ENCODE measurements around the gene ADRA2A.

The ADRA2A gene

DNA sequence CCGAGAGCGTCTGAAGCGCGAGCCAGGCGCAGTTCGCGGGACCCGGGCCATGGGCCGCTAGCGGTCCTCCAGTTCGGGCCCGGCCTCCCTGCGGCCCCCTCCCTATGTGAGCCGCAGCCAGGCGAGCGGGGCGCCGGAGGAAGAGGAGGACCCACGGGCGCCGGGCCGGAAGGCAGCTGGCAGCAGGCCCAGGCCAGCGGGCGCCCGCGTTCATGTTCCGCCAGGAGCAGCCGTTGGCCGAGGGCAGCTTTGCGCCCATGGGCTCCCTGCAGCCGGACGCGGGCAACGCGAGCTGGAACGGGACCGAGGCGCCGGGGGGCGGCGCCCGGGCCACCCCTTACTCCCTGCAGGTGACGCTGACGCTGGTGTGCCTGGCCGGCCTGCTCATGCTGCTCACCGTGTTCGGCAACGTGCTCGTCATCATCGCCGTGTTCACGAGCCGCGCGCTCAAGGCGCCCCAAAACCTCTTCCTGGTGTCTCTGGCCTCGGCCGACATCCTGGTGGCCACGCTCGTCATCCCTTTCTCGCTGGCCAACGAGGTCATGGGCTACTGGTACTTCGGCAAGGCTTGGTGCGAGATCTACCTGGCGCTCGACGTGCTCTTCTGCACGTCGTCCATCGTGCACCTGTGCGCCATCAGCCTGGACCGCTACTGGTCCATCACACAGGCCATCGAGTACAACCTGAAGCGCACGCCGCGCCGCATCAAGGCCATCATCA, 1.1 kb downstream of the ADRA2A start:
- Mint-ChIP-seq H3K36me3 (ENCODE audit: insufficient read depth) (peaks cover 7% of the 10 kb centered on the region), H3K4me1 (ENCODE audit: low read depth in 2 of 2) (peaks cover 6 to 12% of the 10 kb centered on the region in 2 donors), H3K27ac (no peak overlapping the region), H3K27me3 (peaks cover 45 to 86% of the 10 kb centered on the region in 2 donors), H3K4me3 (peak overlapping the region; percentile 73 to 74), H3K9me3 (no peaks in the 10 kb centered on the region)
- DNase-seq (no peak), ATAC-seq (replicated peaks) (peak; percentile 15)

DNA sequence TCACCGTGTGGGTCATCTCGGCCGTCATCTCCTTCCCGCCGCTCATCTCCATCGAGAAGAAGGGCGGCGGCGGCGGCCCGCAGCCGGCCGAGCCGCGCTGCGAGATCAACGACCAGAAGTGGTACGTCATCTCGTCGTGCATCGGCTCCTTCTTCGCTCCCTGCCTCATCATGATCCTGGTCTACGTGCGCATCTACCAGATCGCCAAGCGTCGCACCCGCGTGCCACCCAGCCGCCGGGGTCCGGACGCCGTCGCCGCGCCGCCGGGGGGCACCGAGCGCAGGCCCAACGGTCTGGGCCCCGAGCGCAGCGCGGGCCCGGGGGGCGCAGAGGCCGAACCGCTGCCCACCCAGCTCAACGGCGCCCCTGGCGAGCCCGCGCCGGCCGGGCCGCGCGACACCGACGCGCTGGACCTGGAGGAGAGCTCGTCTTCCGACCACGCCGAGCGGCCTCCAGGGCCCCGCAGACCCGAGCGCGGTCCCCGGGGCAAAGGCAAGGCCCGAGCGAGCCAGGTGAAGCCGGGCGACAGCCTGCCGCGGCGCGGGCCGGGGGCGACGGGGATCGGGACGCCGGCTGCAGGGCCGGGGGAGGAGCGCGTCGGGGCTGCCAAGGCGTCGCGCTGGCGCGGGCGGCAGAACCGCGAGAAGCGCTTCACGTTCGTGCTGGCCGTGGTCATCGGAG, 1.8 kb downstream of the ADRA2A start:
- H3K27me3 Mint-ChIP-seq: peaks cover 38 to 85% of the 10 kb centered on the region in 2 donors
- peaks cover 6 to 12% of the 10 kb centered on the region in 2 donors for H3K4me1 Mint-ChIP-seq (ENCODE audit: low read depth in 2 of 2)
- H3K4me3 Mint-ChIP-seq: peak overlapping the region; percentile 49 to 64
- no peak overlapping the region for H3K27ac Mint-ChIP-seq
- peaks cover 7% of the 10 kb centered on the region for H3K36me3 Mint-ChIP-seq (ENCODE audit: insufficient read depth)
- H3K9me3 Mint-ChIP-seq: no peaks in the 10 kb centered on the region
- DNase-seq: no peak
- no peak for ATAC-seq (replicated peaks)

DNA sequence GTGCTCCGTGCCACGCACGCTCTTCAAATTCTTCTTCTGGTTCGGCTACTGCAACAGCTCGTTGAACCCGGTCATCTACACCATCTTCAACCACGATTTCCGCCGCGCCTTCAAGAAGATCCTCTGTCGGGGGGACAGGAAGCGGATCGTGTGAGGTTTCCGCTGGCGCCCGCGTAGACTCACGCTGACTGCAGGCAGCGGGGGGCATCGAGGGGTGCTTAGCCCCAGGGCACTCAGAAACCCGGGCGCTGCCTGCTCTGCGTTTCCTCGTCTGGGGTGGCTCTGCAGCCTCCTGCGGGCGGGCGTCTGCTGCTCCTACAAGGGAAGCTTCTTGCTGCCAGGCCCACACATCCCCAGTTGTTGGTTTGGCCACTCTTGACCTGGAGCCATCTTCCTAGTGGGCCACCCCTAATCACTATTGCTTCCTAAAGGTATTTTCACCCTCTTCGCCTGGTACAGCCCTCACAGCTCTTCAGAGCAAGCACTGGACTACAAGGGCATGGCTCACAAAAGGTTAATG, 2.5 kb downstream of the ADRA2A start:
- Mint-ChIP-seq H3K27ac (no peak overlapping the region), H3K27me3 (peaks cover 32 to 79% of the 10 kb centered on the region in 2 donors), H3K4me3 (peak overlapping the region; percentile 49 to 64), H3K36me3 (ENCODE audit: insufficient read depth) (peaks cover 7% of the 10 kb centered on the region), H3K9me3 (no peaks in the 10 kb centered on the region), H3K4me1 (ENCODE audit: low read depth in 2 of 2) (peaks cover 6 to 12% of the 10 kb centered on the region in 2 donors)
- no peak for DNase-seq
- ATAC-seq (replicated peaks): peak; percentile 7

DNA sequence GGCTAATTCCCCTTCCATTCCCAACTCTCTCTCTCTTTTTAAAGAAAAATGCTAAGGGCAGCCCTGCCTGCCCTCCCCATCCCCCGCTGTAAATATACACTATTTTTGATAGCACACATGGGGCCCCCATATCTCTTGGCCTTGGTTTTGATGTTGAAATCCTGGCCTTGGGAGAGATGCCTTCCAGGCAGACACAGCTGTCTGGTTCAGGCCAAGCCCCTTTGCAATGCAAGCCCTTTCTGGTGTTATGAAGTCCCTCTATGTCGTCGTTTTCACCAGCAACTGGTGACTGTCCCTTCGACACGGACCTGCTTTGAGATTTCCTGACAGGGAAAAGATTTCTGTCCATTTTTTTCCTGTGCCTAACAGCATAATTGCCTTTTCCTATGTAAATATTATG, 3.0 kb downstream of the ADRA2A start:
- peak overlapping the region; percentile 49 to 64 for H3K4me3 Mint-ChIP-seq
- H3K36me3 Mint-ChIP-seq (ENCODE audit: insufficient read depth): peaks cover 7% of the 10 kb centered on the region
- H3K27me3 Mint-ChIP-seq: peaks cover 31 to 77% of the 10 kb centered on the region in 2 donors
- DNase-seq: no peak
- H3K9me3 Mint-ChIP-seq: no peaks in the 10 kb centered on the region
- peaks cover 6 to 12% of the 10 kb centered on the region in 2 donors for H3K4me1 Mint-ChIP-seq (ENCODE audit: low read depth in 2 of 2)
- no peak overlapping the region for H3K27ac Mint-ChIP-seq
- no peak for ATAC-seq (replicated peaks)

DNA sequence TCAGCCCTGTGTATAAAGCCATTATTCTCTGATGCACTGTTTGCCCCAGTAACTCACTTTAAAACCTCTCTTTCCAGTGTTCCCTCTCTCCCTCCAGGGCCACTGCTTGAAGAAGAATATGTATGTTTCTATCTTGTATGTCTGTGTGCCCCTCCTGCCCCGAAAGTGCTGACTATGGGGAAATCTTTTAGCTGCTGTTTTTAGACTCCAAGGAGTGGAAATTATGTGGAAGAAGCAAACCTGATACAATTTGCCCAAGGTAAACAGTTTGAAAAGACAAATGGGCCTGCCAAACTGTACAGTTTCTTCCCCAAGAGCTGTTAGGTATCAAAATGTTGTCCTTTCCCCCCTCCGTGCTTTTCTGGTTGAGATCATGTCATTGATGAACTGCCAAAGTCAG, 3.4 kb downstream of the ADRA2A start:
- peaks cover 6 to 12% of the 10 kb centered on the region in 2 donors for H3K4me1 Mint-ChIP-seq (ENCODE audit: low read depth in 2 of 2)
- DNase-seq (no peak), ATAC-seq (replicated peaks) (no peak)
- no peaks in the 10 kb centered on the region for H3K9me3 Mint-ChIP-seq
- H3K27ac Mint-ChIP-seq: no peak overlapping the region
- H3K27me3 Mint-ChIP-seq: peaks cover 31 to 77% of the 10 kb centered on the region in 2 donors
- H3K4me3 Mint-ChIP-seq: peak overlapping the region; percentile 49 to 64
- H3K36me3 Mint-ChIP-seq (ENCODE audit: insufficient read depth): peaks cover 7% of the 10 kb centered on the region

DNA sequence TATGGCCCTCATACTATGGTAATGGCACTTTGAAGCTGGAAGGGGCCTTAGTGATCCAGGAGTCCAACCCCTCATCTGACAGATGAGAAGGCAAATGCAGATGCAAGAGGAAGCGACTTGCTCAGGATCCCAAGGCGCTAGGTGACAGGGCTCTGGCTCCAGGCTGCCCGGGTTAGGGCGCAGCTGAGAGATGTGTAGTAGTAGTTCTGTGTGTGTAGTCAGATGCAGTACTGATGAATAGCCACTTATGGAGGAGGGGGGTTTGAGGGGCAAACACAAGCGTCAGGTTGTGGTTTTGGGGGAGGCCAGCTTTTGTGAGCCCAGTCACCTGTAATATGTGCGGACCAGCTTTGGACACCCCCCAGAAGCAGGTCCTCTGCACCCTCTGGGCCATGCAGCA, 4.8 kb downstream of the ADRA2A start:
- Mint-ChIP-seq H3K27me3 (peaks cover 29 to 74% of the 10 kb centered on the region in 2 donors), H3K9me3 (no peaks in the 10 kb centered on the region)

DNA sequence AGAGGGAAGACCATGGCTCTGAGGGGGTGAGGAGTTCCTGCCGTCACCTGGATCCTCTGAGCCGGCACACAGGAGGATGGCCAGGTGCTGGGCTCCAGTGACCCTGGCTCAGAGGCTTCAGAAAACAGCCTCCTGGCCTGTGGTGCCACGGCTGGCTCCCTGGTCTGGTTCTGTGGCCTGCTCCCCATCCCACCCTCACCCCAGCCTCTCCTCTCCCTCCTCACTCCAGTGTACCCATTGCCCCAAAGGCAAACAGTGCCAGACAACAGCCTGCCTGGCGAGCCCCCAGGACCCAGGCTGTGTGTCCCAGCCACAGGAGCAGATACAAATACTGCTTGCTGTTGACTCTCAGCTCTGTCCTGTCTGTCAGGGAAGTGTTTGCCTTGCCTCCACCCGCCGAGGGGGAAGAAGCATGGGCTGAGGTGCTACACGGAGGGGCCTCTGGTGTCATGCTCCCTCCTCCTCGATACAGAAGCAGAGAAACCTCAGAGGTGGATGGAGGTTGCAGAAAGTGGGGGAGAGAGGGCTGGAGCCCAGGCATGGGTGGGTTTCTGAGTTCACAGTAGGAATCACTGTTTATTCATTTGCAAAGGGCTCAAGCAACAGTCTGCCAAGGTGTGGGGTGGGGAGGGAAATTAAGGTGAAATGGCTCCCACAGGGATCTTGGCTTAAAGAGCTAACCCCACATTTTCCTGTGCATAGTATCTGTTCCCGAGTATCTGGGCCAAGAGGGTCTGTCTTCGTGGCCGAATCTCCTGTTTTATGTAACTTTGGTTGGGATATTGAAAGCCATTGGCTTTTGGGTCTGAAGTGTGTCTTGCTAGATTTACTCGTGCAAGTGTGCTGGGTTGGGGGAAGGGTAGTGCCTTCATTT, 5.5 kb downstream of the ADRA2A start:
- ATAC-seq (replicated peaks): no peak
- H3K27ac Mint-ChIP-seq: no peak overlapping the region
- no peaks in the 10 kb centered on the region for H3K9me3 Mint-ChIP-seq
- H3K27me3 Mint-ChIP-seq: peaks cover 29 to 76% of the 10 kb centered on the region in 2 donors
- H3K36me3 Mint-ChIP-seq (ENCODE audit: insufficient read depth): peaks cover 7% of the 10 kb centered on the region
- DNase-seq: no peak
- H3K4me1 Mint-ChIP-seq (ENCODE audit: low read depth in 2 of 2): peaks cover 4 to 6% of the 10 kb centered on the region in 2 donors
- no peak overlapping the region for H3K4me3 Mint-ChIP-seq

More for the DNA sequence above, 4.8 kb downstream of the ADRA2A start:
- Mint-ChIP-seq H3K36me3 (ENCODE audit: insufficient read depth) (peaks cover 7% of the 10 kb centered on the region), H3K4me1 (ENCODE audit: low read depth in 2 of 2) (peaks cover 6% of the 10 kb centered on the region in 2 donors), H3K27ac (no peak overlapping the region), H3K4me3 (no peak overlapping the region)
- ATAC-seq (replicated peaks) (no peak), DNase-seq (no peak)

DNA sequence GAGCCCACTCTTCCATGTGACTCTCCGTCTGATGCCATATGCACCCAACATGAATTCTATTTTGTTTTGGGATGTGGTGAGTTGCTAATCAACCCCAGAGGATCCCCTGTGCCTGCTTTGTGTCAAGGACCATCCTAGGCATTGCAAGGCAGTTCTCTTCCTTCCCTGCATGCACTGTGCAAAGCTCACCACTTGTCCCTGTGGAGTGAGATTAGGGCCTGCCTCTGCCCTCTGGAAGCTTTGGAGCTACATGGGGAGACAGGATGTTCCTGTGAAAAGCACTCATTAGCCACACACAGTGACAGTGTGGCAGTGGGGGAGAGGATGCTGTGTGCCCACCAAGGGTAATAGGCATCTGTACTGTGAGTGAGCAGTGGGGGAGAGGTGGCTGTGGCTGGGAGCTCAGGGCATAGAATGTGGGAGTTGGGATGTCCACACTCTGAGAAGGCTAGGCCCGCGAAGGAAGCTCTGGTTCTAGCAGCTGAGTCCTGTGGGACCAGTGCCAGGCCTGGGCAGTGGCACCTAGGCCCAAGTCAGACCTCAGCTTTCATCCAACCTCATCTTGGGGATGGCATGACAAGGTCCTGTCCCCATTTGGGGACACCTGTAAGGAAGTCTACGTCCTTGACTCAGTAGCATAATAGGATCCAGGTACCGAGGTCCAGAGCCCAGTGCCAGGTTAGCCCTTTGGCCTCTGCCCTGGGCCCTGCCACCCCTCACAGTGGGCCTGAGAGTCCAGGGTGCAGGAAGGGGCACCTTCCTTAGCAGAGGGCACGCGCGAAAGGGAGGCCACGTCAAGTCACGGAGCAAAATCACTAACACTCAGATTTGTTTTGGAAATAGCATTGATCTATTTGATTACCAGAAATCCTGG, 6.6 kb downstream of the ADRA2A start:
- Mint-ChIP-seq H3K4me3 (no peak overlapping the region), H3K27me3 (peaks cover 29 to 70% of the 10 kb centered on the region in 2 donors), H3K27ac (no peak overlapping the region), H3K36me3 (ENCODE audit: insufficient read depth) (peaks cover 4% of the 10 kb centered on the region), H3K9me3 (no peaks in the 10 kb centered on the region), H3K4me1 (ENCODE audit: low read depth in 2 of 2) (peaks cover 0 to 2% of the 10 kb centered on the region in 2 donors)
- no peak for ATAC-seq (replicated peaks)
- DNase-seq: no peak

DNA sequence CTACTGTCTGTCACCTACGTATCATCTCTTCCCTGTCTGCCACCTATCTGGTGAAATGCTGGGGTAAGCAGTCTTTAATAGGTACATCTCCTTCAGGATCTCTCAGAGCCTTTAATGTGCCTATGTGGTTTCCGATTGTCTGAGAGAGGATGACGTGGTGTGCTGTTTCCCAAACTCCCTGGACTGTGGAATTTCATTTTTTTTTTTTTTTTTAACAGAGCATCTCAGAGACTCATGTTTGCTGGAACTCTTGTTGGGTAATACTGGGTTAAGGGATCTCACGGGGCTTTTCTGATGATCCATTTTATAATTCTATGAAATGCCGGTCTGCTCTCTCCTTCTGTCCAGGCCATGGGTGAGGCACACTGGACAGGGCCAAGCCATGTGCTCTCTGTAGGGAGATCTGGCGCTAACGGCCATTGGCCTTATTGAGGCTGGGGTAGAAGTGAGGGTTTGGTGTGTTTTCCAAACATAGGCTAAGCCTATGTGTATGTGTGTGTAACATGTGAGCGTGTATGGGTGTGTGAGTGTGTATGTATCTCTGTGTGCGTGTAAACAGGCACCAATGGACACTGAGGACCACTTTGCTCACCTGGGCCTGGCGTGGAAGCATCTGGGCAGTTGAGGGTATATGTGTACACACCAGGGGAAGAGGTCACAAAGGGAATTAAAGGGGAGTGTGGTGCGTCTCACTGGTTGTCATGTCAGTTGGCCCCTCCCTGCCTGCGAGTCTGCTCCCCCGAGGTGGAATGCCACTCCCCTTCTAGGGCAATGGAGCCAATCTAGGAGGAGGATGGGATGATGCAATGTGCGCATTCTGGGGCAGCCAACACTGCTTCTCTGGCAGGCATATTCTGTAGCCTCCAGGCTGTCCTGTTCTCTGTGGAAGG, 7.8 kb downstream of the ADRA2A start:
- no peak for ATAC-seq (replicated peaks)
- H3K27me3 Mint-ChIP-seq: peaks cover 33 to 73% of the 10 kb centered on the region in 2 donors
- no peaks in the 10 kb centered on the region for H3K9me3 Mint-ChIP-seq
- no peaks in the 10 kb centered on the region for H3K4me1 Mint-ChIP-seq (ENCODE audit: low read depth in 2 of 2)
- no peak overlapping the region for H3K4me3 Mint-ChIP-seq
- no peak for DNase-seq
- H3K36me3 Mint-ChIP-seq (ENCODE audit: insufficient read depth): no peaks in the 10 kb centered on the region
- no peak overlapping the region for H3K27ac Mint-ChIP-seq

DNA sequence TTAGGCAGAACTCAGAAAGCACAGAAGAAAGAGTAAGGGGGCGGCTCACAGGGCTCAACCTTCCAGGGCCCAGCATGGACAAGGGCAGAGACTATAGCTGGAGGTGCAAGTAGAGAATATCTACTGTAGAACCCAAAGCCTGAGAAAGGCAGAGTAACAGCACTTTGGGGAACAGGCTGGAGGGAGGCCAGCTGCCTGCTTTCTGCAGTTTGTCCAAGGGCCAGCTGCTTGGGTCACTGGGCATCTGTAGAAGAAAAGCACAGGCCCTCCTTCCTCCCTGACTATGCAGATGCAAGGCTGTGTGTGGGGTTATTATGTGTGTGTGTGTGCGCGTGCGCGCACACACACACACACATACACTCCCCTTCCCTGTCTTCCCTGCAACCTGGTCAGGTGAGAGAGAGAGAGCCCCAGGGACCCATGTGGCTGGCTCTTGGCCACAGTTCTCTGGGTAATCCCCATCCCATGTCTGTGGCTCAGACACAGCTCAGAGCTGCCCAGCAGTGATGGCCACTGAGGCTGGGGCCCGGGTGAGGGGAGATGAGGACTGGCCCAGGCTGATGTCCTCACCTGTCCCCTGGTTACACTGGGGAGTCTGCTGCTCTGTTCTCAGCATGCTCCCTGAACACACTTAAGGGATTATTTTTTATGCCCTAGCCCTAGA, 9.0 kb downstream of the ADRA2A start:
- ATAC-seq (replicated peaks) (no peak), DNase-seq (no peak)
- Mint-ChIP-seq H3K4me1 (ENCODE audit: low read depth in 2 of 2) (no peaks in the 10 kb centered on the region), H3K4me3 (no peak overlapping the region), H3K27ac (no peak overlapping the region), H3K9me3 (no peaks in the 10 kb centered on the region), H3K36me3 (ENCODE audit: insufficient read depth) (no peaks in the 10 kb centered on the region), H3K27me3 (peaks cover 35 to 77% of the 10 kb centered on the region in 2 donors)

DNA sequence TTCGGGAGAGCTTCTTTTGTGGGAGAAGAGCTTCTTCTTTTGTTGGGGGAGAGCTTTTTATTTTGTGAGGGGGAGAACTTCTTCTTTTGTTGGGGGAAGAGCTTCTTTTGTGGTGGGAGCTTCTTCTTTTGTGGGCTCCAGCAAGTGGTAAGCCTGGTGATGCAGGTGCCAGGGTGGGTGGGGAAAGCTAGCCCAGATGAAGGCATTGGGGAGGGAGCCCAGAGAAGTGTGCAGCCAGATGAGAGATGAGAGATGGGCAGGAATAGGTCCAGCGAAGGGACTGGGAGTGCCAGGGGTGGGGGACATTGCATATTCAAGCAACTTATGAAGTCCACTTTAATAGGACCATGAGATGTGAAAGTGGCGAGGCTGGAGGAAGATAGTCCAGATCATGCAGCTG, 9.7 kb downstream of the ADRA2A start:
- no peak overlapping the region for H3K27ac Mint-ChIP-seq
- peaks cover 41 to 80% of the 10 kb centered on the region in 2 donors for H3K27me3 Mint-ChIP-seq
- no peaks in the 10 kb centered on the region for H3K4me1 Mint-ChIP-seq (ENCODE audit: low read depth in 2 of 2)
- DNase-seq: no peak
- no peak for ATAC-seq (replicated peaks)
- H3K4me3 Mint-ChIP-seq: no peak overlapping the region
- H3K36me3 Mint-ChIP-seq (ENCODE audit: insufficient read depth): no peaks in the 10 kb centered on the region
- H3K9me3 Mint-ChIP-seq: no peaks in the 10 kb centered on the region
